ENCODE data around the gene TAPT1. TPM values are rescaled to one million over a fixed set of nuclear protein-coding genes. Genes with fewer than 3 reads are reported as not detected.

Gene TAPT1
- total and polyA plus RNA-seq, 10 donors = 10.7 to 53.7 (median 42.4) TPM

DNA sequence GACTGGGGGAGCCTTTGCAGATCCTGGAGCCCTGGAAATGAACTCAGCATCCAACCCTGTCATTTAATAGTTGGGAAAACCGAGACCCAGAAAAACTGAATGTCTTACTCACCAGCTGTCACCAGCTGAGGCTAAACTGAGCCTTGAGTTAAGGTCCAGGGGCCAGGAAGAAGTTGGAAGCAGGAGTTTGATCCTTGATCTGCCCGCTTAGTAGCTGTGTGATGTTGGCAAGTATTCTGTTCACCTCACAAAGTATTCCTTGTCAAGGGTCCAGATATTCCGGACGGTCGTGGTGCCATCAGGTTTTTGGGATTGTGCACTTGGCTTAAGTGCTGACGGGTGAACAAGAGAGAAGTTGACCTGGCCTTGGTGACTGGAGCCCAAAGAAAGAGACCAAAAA is 111.7 kb downstream of the TAPT1 start:
- Histone ChIP-seq H3K36me3 (no peaks in the 10 kb centered on the region), H3K9me3 (no peaks in the 10 kb centered on the region), H3K4me1 (no peaks in the 10 kb centered on the region), H3K27ac (no peak overlapping the region), H3K4me3 (no peak overlapping the region), H3K27me3 (replicated peaks in 1 of 7) (no peaks in the 10 kb centered on the region)
- TF ChIP-seq POLR2AphosphoS5 (IDR thresholded peaks at IDR 0.05) (no peak), POLR2A (IDR thresholded peaks at IDR 0.05) (no peak)
- TF ChIP-seq, protein P1, sequence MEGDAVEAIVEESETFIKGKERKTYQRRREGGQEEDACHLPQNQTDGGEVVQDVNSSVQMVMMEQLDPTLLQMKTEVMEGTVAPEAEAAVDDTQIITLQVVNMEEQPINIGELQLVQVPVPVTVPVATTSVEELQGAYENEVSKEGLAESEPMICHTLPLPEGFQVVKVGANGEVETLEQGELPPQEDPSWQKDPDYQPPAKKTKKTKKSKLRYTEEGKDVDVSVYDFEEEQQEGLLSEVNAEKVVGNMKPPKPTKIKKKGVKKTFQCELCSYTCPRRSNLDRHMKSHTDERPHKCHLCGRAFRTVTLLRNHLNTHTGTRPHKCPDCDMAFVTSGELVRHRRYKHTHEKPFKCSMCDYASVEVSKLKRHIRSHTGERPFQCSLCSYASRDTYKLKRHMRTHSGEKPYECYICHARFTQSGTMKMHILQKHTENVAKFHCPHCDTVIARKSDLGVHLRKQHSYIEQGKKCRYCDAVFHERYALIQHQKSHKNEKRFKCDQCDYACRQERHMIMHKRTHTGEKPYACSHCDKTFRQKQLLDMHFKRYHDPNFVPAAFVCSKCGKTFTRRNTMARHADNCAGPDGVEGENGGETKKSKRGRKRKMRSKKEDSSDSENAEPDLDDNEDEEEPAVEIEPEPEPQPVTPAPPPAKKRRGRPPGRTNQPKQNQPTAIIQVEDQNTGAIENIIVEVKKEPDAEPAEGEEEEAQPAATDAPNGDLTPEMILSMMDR (IDR thresholded peaks at IDR 0.05 in 8 of 11, conservative IDR thresholded peaks at IDR 0.05 in 3 of 11) = no peak
- DNase-seq = no peak
- 84 to 91% (median 87%) methylated on average over 6 of the region's 6 CpGs for WGBS, 5 donors
- intact Hi-C loops (cut with DNase I; ENCODE audit: low total_unique reads) = no loop called here

DNA sequence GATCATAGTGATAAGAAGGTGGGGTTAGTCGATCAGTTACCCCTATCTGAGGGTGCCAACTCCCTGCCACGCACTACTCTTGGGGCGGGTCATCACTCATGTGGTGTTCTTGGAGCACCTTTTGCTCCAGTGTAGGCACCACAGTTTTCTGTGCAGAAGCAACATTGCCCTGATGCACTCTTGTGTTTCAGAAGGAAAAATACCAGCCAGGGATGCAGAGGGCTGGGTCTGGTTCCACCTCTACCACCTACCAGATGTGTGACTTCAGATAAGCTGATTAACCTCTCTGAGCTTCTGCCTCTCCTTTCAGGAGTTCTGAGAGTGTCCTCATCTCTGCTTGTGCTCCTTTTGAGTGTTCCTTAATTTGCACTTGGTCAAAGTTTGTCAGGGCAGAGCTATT is 112.5 kb downstream of the TAPT1 start:
- 86 to 94% (median 90%) methylated on average over 3 of the region's 3 CpGs for WGBS, 5 donors
- Histone ChIP-seq H3K36me3 (no peaks in the 10 kb centered on the region), H3K4me1 (no peaks in the 10 kb centered on the region), H3K27me3 (replicated peaks in 1 of 7) (no peaks in the 10 kb centered on the region), H3K9me3 (no peaks in the 10 kb centered on the region), H3K27ac (no peak overlapping the region), H3K4me3 (no peak overlapping the region)
- intact Hi-C loops (cut with DNase I; ENCODE audit: low total_unique reads) = no loop called here
- TF ChIP-seq, protein P1 (IDR thresholded peaks at IDR 0.05 in 8 of 11, conservative IDR thresholded peaks at IDR 0.05 in 3 of 11) = no peak
- no peak for TF ChIP-seq POLR2A (IDR thresholded peaks at IDR 0.05)
- TF ChIP-seq POLR2AphosphoS5 (IDR thresholded peaks at IDR 0.05) = no peak
- no peak for DNase-seq

DNA sequence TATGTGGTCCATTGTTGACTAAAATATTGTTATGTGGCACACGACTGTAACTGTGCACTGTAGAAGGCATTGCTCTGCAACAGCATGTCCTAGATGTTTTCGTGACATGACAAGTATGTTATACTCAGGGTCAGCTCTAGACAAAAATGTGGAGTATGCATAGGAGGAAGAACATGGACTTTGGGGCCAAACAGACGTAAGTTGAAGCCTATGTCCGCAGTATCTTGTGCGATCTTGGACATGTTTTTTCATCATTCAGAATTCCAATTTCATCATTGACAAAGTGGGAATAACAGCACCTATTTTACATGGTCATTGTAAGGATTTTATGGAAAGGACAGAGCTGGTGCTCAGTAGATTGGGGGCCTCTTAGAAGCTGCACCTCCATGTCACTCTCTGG is 114.7 kb downstream of the TAPT1 start:
- no peaks in the 10 kb centered on the region for H3K4me1 ChIP-seq
- intact Hi-C loops (cut with DNase I; ENCODE audit: low total_unique reads) = no loop called here
- TF ChIP-seq POLR2AphosphoS5 (IDR thresholded peaks at IDR 0.05) = no peak
- no peak for TF ChIP-seq POLR2A (IDR thresholded peaks at IDR 0.05)
- TF ChIP-seq, protein P1 (IDR thresholded peaks at IDR 0.05 in 8 of 11, conservative IDR thresholded peaks at IDR 0.05 in 3 of 11) = no peak
- DNase-seq = no peak
- no peak overlapping the region for H3K27ac ChIP-seq
- H3K4me3 ChIP-seq = no peak overlapping the region
- no peaks in the 10 kb centered on the region for H3K27me3 ChIP-seq (replicated peaks in 1 of 7)
- H3K36me3 ChIP-seq = no peaks in the 10 kb centered on the region
- 89 to 94% (median 92%) methylated on average over 5 of the region's 5 CpGs for WGBS, 5 donors
- H3K9me3 ChIP-seq = no peaks in the 10 kb centered on the region

DNA sequence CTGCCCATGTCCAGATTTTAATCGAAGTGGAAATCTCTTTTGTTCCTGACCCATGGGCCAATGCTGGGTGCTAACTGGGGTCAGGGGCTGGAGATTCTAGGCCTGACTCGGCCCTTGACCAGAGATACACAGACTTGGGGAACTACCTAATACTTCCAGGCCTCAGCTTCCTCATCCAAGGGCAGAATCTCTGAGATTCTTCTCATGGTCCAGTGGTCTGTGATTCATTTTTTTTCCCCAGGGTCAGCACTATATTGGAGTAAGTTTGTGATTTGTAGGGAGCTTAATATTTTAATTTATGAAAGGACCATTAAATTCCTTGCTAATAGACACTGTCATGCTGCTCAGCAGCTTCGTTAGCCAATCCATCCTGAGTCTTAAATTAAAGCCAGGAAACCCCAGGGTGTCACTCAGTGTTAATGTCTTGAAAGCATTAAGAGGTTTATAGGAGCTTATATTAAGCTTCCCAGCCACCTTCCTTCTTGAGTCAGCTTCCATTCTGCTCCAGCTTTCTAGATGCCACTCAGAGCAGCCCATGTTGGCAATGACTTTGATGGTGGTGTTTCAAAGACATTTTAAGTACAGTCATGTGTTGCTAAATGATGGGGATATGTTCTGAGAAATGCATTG is 115.5 kb downstream of the TAPT1 start:
- no peak for TF ChIP-seq POLR2AphosphoS5 (IDR thresholded peaks at IDR 0.05)
- TF ChIP-seq POLR2A (IDR thresholded peaks at IDR 0.05) = no peak
- TF ChIP-seq, protein P1 (IDR thresholded peaks at IDR 0.05 in 8 of 11, conservative IDR thresholded peaks at IDR 0.05 in 3 of 11) = no peak
- no peaks in the 10 kb centered on the region for H3K9me3 ChIP-seq
- 73 to 92% (median 78%) methylated on average over 3 of the region's 3 CpGs for WGBS, 5 donors
- H3K27ac ChIP-seq = no peak overlapping the region
- intact Hi-C loops (cut with DNase I; ENCODE audit: low total_unique reads) = no loop called here
- H3K36me3 ChIP-seq = no peaks in the 10 kb centered on the region
- H3K27me3 ChIP-seq (replicated peaks in 1 of 7) = no peaks in the 10 kb centered on the region
- no peak overlapping the region for H3K4me3 ChIP-seq
- DNase-seq = no peak
- no peaks in the 10 kb centered on the region for H3K4me1 ChIP-seq

Small RNAs within 50 kb of the gene (small RNA-seq; reads per million reads assigned to genes)
- 0 reads per million in 4 donors for gene RPS21P4

Other genes starting within 250 kb of the TAPT1 start
- 1 to 10 TPM in 5 of 7 donors, under 1 TPM in 2; 0.60 to 4.6 (median 1.1) TPM for gene PROM1, start 142.4 kb downstream of the TAPT1 start, total RNA-seq
- gene PROM1, start 142.4 kb downstream of the TAPT1 start, polyA plus RNA-seq = under 1 TPM; 0.15 to 0.45 (median 0.20) TPM